Coronary artery (tissue), 2 donors: ENCODE data around the gene PANK2.
A peak's percentile ranks its signal among the peaks of the same experiment; 100 is the strongest.

Source experiments
- DNase-seq: peaks from one replicate; pipeline ENCODE4 v3.0.0-alpha.2; 2017; ENCODE audit warnings: low spot score
- H3K27ac ChIP-seq, 2 donors: fragments of 200-600 bp; sonication (generic); one replicate each; pipeline ENCODE4 v1.5.1; 2016 to 2019
- H3K4me3 ChIP-seq: fragments of 200-600 bp; sonication (generic); 2 replicates; pipeline ENCODE4 v1.5.1; 2016; ENCODE audit warnings: mild to moderate bottlenecking, moderate library complexity
- CTCF ChIP-seq: fragments of 200-600 bp; sonication (generic); IDR thresholded peaks from one replicate; pipeline ENCODE4 v1.5.1; 2019; ENCODE audit warnings: antibody characterized with exemption

Gene PANK2

GRCh38 chr20:3847429-3847940 lies 41.7 kb upstream of the PANK2 start:
- no peak for DNase-seq
- Histone ChIP-seq H3K4me3 (peak overlapping the region; percentile 96), H3K27ac (peak overlapping the region; percentile 93 to 94)
- no peak for TF ChIP-seq CTCF

GRCh38 chr20:3848565-3848964 lies 40.6 kb upstream of the PANK2 start:
- TF ChIP-seq CTCF: no peak
- DNase-seq: no peak
- Histone ChIP-seq H3K27ac (no peak overlapping the region), H3K4me3 (no peak overlapping the region)

GRCh38 chr20:3854462-3854871 lies 34.7 kb upstream of the PANK2 start:
- TF ChIP-seq CTCF: no peak
- H3K4me3 ChIP-seq: no peak overlapping the region
- H3K27ac ChIP-seq: no peak overlapping the region
- no peak for DNase-seq

GRCh38 chr20:3857405-3857804 lies 31.8 kb upstream of the PANK2 start:
- no peak for DNase-seq
- H3K4me3 ChIP-seq: no peak overlapping the region
- TF ChIP-seq CTCF: no peak

GRCh38 chr20:3858689-3859088 lies 30.5 kb upstream of the PANK2 start:
- Histone ChIP-seq H3K27ac (no peak overlapping the region), H3K4me3 (no peak overlapping the region)
- no peak for TF ChIP-seq CTCF
- no peak for DNase-seq

More at GRCh38 chr20:3857405-3857804, 31.8 kb upstream of the PANK2 start:
- H3K27ac ChIP-seq: no peak overlapping the region

GRCh38 chr20:3861191-3861590 lies 28.0 kb upstream of the PANK2 start:
- H3K4me3 ChIP-seq: no peak overlapping the region
- DNase-seq: no peak
- TF ChIP-seq CTCF: no peak
- no peak overlapping the region for H3K27ac ChIP-seq

GRCh38 chr20:3862333-3862732 lies 26.9 kb upstream of the PANK2 start:
- no peak overlapping the region for H3K27ac ChIP-seq
- TF ChIP-seq CTCF: no peak
- DNase-seq: no peak

More at GRCh38 chr20:3862333-3862732, 26.9 kb upstream of the PANK2 start:
- H3K4me3 ChIP-seq: no peak overlapping the region
